Measurements from ENCODE around the gene MUSK.

Gene MUSK

DNA sequence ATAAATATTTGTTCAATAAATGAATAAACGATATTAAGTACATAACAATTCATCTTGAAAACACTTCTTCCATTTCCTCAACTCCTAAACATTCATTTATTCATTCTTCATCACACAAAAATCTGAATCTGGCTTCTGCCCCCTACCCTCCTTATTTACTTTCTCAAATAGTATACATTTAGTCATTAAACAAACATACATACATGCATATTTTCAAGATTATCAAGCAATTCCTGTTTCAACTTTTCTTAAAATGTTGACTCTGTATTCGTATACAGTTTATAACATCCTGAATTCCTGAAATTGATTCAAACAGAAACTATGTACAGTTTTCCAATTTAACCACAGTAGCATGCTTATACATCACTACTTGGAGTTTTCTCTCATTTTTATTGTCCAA, 129.0 kb downstream of the MUSK start:
- no peak overlapping the region for H3K4me3 ChIP-seq (ENCODE audit: low read depth, low read length)
- no peaks in the 10 kb centered on the region for H3K4me1 ChIP-seq (ENCODE audit: control insufficient read depth, insufficient read depth, low read length)
- H3K9ac ChIP-seq (ENCODE audit: low read depth, low read length): no peak overlapping the region
- H3K36me3 ChIP-seq (ENCODE audit: control insufficient read depth, insufficient read depth, low read length): no peaks in the 10 kb centered on the region
- H3K9me3 ChIP-seq (ENCODE audit: control insufficient read depth, insufficient read depth, low read length): no peaks in the 10 kb centered on the region
- no peaks in the 10 kb centered on the region for H3K27me3 ChIP-seq (ENCODE audit: control insufficient read depth, insufficient read depth, low read length)

DNA sequence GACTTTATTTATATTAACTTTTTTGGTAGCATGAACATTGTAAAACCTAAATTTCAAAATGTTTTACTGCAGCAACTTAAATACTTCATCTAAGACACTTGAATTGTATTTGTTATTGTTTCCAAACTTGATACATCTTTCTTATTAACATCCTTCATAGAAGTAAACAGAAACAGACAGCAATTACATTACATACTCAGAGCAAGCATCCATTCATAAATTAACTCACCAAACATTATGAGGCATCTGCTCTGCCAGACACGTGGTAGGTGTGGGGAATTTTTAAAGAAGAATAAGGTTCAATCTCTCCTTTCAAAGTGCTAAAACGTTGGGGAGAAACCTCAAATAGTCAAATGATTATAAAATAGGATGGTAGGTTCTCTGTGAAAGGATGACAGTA, 130.8 kb downstream of the MUSK start:
- Histone ChIP-seq H3K4me3 (ENCODE audit: low read depth, low read length) (no peak overlapping the region), H3K9me3 (ENCODE audit: control insufficient read depth, insufficient read depth, low read length) (no peaks in the 10 kb centered on the region), H3K36me3 (ENCODE audit: control insufficient read depth, insufficient read depth, low read length) (no peaks in the 10 kb centered on the region), H3K4me1 (ENCODE audit: control insufficient read depth, insufficient read depth, low read length) (no peaks in the 10 kb centered on the region), H3K27me3 (ENCODE audit: control insufficient read depth, insufficient read depth, low read length) (no peaks in the 10 kb centered on the region), H3K9ac (ENCODE audit: low read depth, low read length) (no peak overlapping the region)

DNA sequence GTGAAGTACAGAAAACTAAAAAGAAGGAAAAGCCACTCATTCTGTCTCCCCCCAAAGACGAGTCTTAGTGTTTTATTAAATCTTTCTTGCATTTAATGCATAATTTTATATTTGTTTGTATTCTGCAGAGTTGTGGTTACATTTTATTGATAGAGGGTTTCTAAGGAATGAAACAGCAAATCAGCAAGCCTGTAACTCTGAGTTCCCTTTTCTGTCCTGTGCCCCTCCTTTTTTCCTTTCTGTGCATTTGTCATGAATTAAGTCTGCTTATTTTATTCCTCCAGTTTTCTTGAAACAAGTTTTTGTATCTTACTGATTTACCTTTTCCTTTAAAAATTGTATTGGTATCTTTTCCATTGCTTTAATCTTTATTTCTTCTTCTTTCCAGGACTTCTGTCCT, 132.8 kb downstream of the MUSK start:
- Histone ChIP-seq H3K9ac (ENCODE audit: low read depth, low read length) (no peak overlapping the region), H3K4me3 (ENCODE audit: low read depth, low read length) (no peak overlapping the region), H3K9me3 (ENCODE audit: control insufficient read depth, insufficient read depth, low read length) (no peaks in the 10 kb centered on the region), H3K27me3 (ENCODE audit: control insufficient read depth, insufficient read depth, low read length) (no peaks in the 10 kb centered on the region), H3K36me3 (ENCODE audit: control insufficient read depth, insufficient read depth, low read length) (no peaks in the 10 kb centered on the region), H3K4me1 (ENCODE audit: control insufficient read depth, insufficient read depth, low read length) (no peaks in the 10 kb centered on the region)

DNA sequence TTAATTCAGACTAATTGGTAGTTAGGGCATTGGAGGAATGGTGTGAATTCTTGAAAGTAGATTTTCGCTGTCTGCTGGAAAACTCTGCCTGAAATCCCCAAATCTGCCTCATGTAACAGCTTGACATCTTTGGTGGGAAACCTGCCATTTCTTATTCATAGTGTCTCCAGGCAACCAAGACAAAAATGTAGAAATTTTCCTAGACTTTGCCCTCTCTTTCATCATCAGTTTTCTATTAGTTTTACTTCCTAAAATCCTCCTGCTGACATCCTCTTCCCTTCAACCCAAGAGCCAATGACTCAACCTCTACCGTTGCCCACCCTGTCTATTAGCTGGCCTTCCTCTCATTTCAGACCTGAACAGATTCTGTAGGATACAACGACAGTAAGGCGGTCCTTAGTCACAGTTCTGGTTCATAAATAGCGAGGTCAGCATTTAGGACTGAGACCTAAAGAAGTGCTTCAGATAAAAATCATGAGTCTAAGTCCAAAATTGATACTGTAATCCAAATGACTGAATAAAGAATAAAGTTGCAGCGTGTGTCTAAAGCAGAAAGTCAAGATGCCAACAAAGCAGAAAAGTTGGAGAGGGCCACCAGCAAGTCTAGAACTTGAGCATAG, 133.9 kb downstream of the MUSK start:
- Histone ChIP-seq H3K36me3 (ENCODE audit: control insufficient read depth, insufficient read depth, low read length) (no peaks in the 10 kb centered on the region), H3K4me1 (ENCODE audit: control insufficient read depth, insufficient read depth, low read length) (no peaks in the 10 kb centered on the region), H3K9ac (ENCODE audit: low read depth, low read length) (no peak overlapping the region), H3K9me3 (ENCODE audit: control insufficient read depth, insufficient read depth, low read length) (no peaks in the 10 kb centered on the region), H3K4me3 (ENCODE audit: low read depth, low read length) (no peak overlapping the region), H3K27me3 (ENCODE audit: control insufficient read depth, insufficient read depth, low read length) (no peaks in the 10 kb centered on the region)

DNA sequence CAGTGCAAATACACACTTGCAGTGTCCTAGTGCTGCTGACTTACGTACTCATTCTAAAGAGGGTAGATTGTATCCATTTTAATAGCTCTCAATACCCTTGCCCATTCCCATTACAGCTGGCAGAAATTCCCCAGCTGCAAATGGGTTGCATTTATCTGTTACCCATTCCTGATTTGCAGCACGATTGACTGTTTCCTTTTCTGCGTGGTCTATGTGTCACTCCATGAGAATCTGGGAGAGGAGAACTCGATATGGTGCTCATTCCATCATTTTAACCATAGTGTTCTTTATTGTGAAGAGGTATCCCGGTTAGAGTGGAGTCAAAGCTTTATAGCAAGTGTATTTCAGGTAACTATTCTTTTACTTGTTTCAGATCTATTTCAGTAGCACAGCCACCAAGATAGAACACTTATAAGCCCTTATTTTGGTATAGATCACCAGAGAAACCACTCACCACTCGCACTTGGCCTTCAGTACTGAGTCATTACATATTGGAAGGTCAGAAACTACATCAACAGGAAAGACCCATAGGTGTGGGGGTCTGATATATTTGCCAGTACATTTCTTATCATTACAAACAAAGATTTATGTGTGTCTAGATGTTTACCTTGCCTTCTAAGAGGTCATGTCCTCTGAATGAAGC, 139.5 kb downstream of the MUSK start:
- no peaks in the 10 kb centered on the region for H3K36me3 ChIP-seq (ENCODE audit: control insufficient read depth, insufficient read depth, low read length)
- H3K4me1 ChIP-seq (ENCODE audit: control insufficient read depth, insufficient read depth, low read length): no peaks in the 10 kb centered on the region
- no peak overlapping the region for H3K4me3 ChIP-seq (ENCODE audit: low read depth, low read length)
- no peak overlapping the region for H3K9ac ChIP-seq (ENCODE audit: low read depth, low read length)
- H3K27me3 ChIP-seq (ENCODE audit: control insufficient read depth, insufficient read depth, low read length): no peaks in the 10 kb centered on the region
- no peaks in the 10 kb centered on the region for H3K9me3 ChIP-seq (ENCODE audit: control insufficient read depth, insufficient read depth, low read length)

DNA sequence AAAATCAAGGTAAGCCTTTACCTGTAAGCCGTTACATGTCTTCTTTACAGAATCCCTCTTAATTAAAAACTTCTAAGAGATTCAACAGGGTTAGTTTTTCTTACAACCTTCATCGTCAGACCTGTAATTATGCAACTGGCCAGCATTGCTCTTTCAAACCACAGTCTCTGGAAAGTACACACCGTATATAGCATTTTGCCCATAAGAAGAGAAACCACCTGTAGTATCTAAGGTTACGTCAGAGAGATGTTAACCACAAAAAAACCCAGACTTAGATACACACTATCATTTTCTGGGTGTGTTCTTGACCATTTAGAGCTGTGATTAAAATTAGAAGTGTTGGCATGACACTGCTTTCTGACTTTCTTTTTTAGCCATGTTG, 140.0 kb downstream of the MUSK start:
- Histone ChIP-seq H3K9me3 (ENCODE audit: control insufficient read depth, insufficient read depth, low read length) (no peaks in the 10 kb centered on the region), H3K9ac (ENCODE audit: low read depth, low read length) (no peak overlapping the region), H3K27me3 (ENCODE audit: control insufficient read depth, insufficient read depth, low read length) (no peaks in the 10 kb centered on the region), H3K4me3 (ENCODE audit: low read depth, low read length) (no peak overlapping the region), H3K4me1 (ENCODE audit: control insufficient read depth, insufficient read depth, low read length) (no peaks in the 10 kb centered on the region), H3K36me3 (ENCODE audit: control insufficient read depth, insufficient read depth, low read length) (no peaks in the 10 kb centered on the region)

DNA sequence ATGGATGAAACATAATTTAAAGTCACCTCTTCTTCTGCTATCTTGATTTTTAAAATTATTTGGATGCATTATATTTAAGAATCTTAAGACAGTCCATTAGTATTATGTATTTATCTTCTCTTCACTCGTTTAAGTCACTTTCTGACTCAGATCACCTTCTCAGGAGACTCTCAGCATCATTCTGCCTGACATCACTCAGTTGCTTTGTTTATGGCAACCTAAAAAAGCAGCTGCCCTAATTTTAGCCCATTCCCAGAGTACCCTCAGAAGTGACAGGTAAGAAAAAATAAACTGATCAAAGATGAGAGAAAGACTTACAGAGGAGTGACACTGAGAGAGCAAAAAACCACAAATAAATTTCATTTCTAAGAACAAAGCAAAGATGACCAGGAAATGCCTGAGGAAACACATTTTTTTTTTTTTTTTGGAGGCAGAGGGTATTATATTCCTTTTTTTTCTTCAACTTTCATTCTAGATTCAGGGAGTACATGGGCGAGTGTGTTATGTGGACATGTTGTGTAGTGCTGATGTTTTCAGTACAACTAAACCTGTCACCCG, 140.5 kb downstream of the MUSK start:
- H3K9me3 ChIP-seq (ENCODE audit: control insufficient read depth, insufficient read depth, low read length): no peaks in the 10 kb centered on the region

DNA sequence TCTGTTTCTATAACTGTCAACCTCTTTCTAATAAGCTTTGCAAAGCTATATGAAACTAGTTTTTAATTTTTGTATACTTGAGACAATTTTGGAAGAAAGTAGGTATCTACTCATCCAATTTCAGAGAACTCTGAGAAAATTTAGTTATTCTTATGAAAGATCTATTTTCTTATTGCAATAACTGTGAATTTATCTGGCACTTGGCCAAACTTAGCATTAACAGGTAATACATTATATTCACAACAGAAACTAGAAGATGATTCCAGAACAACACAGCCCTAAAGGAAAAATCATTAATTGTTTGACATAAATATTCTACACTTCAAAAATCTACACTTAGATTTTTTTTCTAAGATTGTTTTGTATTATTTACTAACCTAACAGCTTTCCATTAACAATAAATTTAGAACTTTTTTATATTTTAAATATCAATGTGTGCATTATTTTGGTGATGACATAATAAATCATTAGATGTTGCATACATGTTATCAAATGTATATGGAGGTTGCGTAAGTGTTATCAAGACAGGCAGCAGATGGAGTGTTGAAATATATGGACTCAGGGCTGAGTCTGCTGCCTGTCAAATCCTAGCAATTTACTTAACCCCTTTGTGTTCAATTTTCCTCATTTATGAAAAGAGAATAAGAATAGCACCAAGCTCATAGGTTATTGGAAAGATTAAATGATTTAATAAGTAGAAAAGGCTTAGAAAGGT, 141.8 kb downstream of the MUSK start:
- H3K4me3 ChIP-seq (ENCODE audit: low read depth, low read length): no peak overlapping the region
- H3K4me1 ChIP-seq (ENCODE audit: control insufficient read depth, insufficient read depth, low read length): no peaks in the 10 kb centered on the region
- no peaks in the 10 kb centered on the region for H3K9me3 ChIP-seq (ENCODE audit: control insufficient read depth, insufficient read depth, low read length)
- no peak overlapping the region for H3K9ac ChIP-seq (ENCODE audit: low read depth, low read length)
- H3K27me3 ChIP-seq (ENCODE audit: control insufficient read depth, insufficient read depth, low read length): no peaks in the 10 kb centered on the region
- H3K36me3 ChIP-seq (ENCODE audit: control insufficient read depth, insufficient read depth, low read length): no peaks in the 10 kb centered on the region

More for the DNA sequence above, 140.5 kb downstream of the MUSK start:
- Histone ChIP-seq H3K36me3 (ENCODE audit: control insufficient read depth, insufficient read depth, low read length) (no peaks in the 10 kb centered on the region), H3K27me3 (ENCODE audit: control insufficient read depth, insufficient read depth, low read length) (no peaks in the 10 kb centered on the region), H3K9ac (ENCODE audit: low read depth, low read length) (no peak overlapping the region), H3K4me1 (ENCODE audit: control insufficient read depth, insufficient read depth, low read length) (no peaks in the 10 kb centered on the region), H3K4me3 (ENCODE audit: low read depth, low read length) (no peak overlapping the region)

DNA sequence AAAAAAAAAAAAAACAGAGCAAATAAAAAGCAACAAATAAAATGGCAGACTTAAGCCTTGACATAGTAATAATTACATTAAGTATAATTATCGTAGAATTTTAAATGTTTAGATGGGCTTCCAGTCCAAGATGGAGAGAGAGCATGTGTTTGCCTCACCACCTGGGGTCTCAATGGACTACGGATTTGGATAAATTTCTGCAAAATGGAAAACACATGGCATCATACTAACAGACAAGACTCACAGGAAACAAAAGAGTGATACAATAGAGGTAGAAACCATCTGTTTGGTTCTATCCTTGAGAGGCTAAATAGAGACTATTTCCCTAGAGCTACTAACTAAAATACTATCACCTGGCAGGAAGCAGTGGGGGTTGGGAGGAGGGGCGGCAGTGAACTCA, 144.3 kb downstream of the MUSK start:
- Histone ChIP-seq H3K9ac (ENCODE audit: low read depth, low read length) (no peak overlapping the region), H3K36me3 (ENCODE audit: control insufficient read depth, insufficient read depth, low read length) (no peaks in the 10 kb centered on the region), H3K4me1 (ENCODE audit: control insufficient read depth, insufficient read depth, low read length) (no peaks in the 10 kb centered on the region), H3K9me3 (ENCODE audit: control insufficient read depth, insufficient read depth, low read length) (no peaks in the 10 kb centered on the region), H3K4me3 (ENCODE audit: low read depth, low read length) (no peak overlapping the region), H3K27me3 (ENCODE audit: control insufficient read depth, insufficient read depth, low read length) (no peaks in the 10 kb centered on the region)

DNA sequence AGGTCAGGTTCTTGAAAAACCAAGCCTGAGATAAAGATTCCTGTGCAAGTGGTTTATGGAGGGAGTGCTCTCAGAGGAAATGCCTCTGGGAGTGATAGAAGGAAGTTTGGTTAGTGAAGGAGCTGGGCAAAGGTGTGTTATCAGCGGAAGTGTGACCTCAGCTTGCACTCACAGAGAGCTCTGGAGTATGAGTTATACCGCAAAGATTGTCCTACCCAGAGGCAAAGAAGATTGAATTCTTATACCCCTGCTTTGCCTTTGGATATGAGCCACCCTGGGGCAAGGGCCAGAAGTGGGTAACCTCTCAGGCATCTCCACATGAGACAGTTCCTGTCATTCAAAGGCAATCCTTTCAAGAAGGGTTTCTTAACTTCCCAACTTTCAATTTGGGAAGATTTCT, 145.6 kb downstream of the MUSK start:
- Histone ChIP-seq H3K36me3 (ENCODE audit: control insufficient read depth, insufficient read depth, low read length) (no peaks in the 10 kb centered on the region), H3K9me3 (ENCODE audit: control insufficient read depth, insufficient read depth, low read length) (no peaks in the 10 kb centered on the region), H3K27me3 (ENCODE audit: control insufficient read depth, insufficient read depth, low read length) (no peaks in the 10 kb centered on the region), H3K9ac (ENCODE audit: low read depth, low read length) (no peak overlapping the region), H3K4me3 (ENCODE audit: low read depth, low read length) (no peak overlapping the region), H3K4me1 (ENCODE audit: control insufficient read depth, insufficient read depth, low read length) (no peaks in the 10 kb centered on the region)

DNA sequence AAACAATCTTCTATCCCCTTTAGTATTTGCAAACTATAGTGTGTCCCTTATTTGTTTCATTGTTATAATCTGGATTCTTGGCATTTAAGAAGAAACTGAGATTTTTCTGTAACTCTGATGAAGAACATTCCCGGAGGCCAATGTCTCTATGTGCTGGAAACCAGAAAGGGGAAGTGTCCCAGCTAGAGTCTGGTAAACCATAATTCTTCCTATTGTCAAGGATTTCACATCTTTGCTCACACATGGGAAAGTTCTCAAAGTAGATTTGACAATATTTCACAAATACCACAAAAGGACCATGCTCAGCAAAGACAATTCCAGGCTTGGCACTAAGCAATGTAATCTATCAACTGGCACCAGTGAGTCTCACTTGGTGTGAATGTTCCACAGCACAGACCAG, 146.8 kb downstream of the MUSK start:
- no peaks in the 10 kb centered on the region for H3K4me1 ChIP-seq (ENCODE audit: control insufficient read depth, insufficient read depth, low read length)
- H3K27me3 ChIP-seq (ENCODE audit: control insufficient read depth, insufficient read depth, low read length): no peaks in the 10 kb centered on the region
- no peaks in the 10 kb centered on the region for H3K36me3 ChIP-seq (ENCODE audit: control insufficient read depth, insufficient read depth, low read length)
- no peak overlapping the region for H3K9ac ChIP-seq (ENCODE audit: low read depth, low read length)
- H3K4me3 ChIP-seq (ENCODE audit: low read depth, low read length): no peak overlapping the region
- H3K9me3 ChIP-seq (ENCODE audit: control insufficient read depth, insufficient read depth, low read length): no peaks in the 10 kb centered on the region

DNA sequence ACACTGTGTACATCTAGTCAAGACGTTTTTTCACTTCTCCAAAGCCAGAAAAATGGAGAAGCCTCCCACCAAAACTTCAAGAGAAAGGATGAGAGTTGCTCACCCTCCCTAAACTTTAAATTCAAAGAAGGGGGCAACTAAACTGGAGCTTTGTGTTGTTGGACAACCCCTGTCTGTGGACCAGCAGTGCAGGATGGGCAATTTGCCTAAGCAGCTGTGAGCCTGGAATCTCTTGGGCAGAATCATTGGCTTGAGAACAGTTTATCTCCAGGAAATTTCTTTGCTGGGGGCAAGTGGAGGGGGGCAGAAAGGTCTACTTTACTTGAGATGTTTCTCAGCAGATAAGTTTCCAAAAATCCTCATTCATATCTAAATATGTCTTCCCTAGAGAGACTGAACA, 151.8 kb downstream of the MUSK start:
- Histone ChIP-seq H3K4me1 (ENCODE audit: control insufficient read depth, insufficient read depth, low read length) (no peaks in the 10 kb centered on the region), H3K27me3 (ENCODE audit: control insufficient read depth, insufficient read depth, low read length) (no peaks in the 10 kb centered on the region), H3K36me3 (ENCODE audit: control insufficient read depth, insufficient read depth, low read length) (no peaks in the 10 kb centered on the region), H3K4me3 (ENCODE audit: low read depth, low read length) (no peak overlapping the region), H3K9me3 (ENCODE audit: control insufficient read depth, insufficient read depth, low read length) (no peaks in the 10 kb centered on the region), H3K9ac (ENCODE audit: low read depth, low read length) (no peak overlapping the region)

All from iPS-15b (cell line).